Activated B cell treated with CpG ODN at 0.5 μM for 24 hours (primary cell): Measurements from ENCODE around the gene RIT1. TPM values are rescaled to one million over a fixed set of nuclear protein-coding genes. Genes with fewer than 3 reads are reported as not detected.

ENCODE experiments used
- ATAC-seq: fragments of 200-7000 bp; cut with Tn5 transposase; one replicate; pipeline ENCODE4 v1.10.0; 2021; ENCODE audit warnings: low read depth, mild to moderate bottlenecking, moderate library complexity
- CTCF ChIA-PET: fragments of 350-600 bp; sonication (Branson Sonifier 250); formaldehyde crosslinking; loops from one replicate; lab custom pipeline; 2021; ENCODE audit warnings: antibody characterized with exemption; lab: Charles Lee
- POLR2A ChIA-PET: fragments of 350-600 bp; sonication (Branson Sonifier 250); formaldehyde crosslinking; loops from one replicate; lab custom pipeline; 2021; ENCODE audit warnings: antibody characterized with exemption; lab: Charles Lee
- DNase-seq: peaks from one replicate; pipeline ENCODE4 v3.0.0; 2022
- H3K27ac Mint-ChIP-seq: one replicate; pipeline ENCODE4 v1.8.0; 2020; ENCODE audit warnings: mixed read lengths
- H3K27me3 Mint-ChIP-seq: one replicate; pipeline ENCODE4 v1.8.0; 2021; ENCODE audit warnings: mixed read lengths
- H3K36me3 Mint-ChIP-seq: one replicate; pipeline ENCODE4 v1.8.0; 2021; ENCODE audit warnings: low read depth, mixed read lengths
- H3K4me1 Mint-ChIP-seq: one replicate; pipeline ENCODE4 v1.8.0; 2021; ENCODE audit warnings: mixed read lengths
- H3K4me3 Mint-ChIP-seq: one replicate; pipeline ENCODE4 v1.8.0; 2020; ENCODE audit warnings: mild to moderate bottlenecking, mixed read lengths
- H3K9me3 Mint-ChIP-seq: one replicate; pipeline ENCODE4 v1.8.0; 2020; ENCODE audit warnings: mixed read lengths
- intact Hi-C: fragments of 100-400 bp; cut with micrococcal nuclease; formaldehyde crosslinking; loops from one replicate; pipeline ENCODE4 v1.15.1; 2024
- total RNA-seq: library from RNA; stranded (reverse); gene quantifications from 2 replicates; pipeline ENCODE4 v1.2.3, GENCODE V29; 2022
- TF ChIP-seq, protein P1 (sequence below): fragments of 200-600 bp; IDR thresholded peaks from one replicate; pipeline ENCODE4 v1.8.0; 2022; ENCODE audit warnings: antibody characterized with exemption, mild to moderate bottlenecking

Gene RIT1
- total RNA-seq, 1 donor from 2014 or later: 38.6 TPM

DNA sequence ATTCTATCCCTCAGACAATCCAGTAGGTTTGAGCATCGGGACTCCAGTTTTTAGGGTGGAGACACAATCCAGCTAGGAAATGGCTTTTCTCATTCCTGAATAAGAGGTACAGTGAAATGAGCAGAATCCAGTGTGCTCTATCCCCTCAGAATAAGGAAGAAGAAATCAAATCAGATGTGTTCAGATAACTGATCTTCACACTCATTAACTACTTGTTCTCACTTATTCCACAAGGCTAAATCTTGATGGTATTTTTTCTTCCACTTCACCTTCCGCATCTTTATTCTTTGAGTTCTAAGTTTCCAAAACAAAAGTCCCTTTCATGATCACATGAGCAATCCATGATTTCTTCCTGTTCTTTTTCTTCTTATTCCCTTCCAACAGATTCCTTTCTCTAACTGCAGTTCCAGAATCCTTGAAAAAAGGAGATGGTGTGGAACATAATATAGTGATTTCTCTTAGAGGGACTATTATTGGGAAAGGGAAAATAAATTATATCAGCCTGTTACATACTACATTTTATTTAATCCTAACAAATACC is 50.1 kb downstream of the RIT1 start:
- no peak for DNase-seq
- TF ChIP-seq, protein P1, sequence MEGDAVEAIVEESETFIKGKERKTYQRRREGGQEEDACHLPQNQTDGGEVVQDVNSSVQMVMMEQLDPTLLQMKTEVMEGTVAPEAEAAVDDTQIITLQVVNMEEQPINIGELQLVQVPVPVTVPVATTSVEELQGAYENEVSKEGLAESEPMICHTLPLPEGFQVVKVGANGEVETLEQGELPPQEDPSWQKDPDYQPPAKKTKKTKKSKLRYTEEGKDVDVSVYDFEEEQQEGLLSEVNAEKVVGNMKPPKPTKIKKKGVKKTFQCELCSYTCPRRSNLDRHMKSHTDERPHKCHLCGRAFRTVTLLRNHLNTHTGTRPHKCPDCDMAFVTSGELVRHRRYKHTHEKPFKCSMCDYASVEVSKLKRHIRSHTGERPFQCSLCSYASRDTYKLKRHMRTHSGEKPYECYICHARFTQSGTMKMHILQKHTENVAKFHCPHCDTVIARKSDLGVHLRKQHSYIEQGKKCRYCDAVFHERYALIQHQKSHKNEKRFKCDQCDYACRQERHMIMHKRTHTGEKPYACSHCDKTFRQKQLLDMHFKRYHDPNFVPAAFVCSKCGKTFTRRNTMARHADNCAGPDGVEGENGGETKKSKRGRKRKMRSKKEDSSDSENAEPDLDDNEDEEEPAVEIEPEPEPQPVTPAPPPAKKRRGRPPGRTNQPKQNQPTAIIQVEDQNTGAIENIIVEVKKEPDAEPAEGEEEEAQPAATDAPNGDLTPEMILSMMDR: no peak
- Mint-ChIP-seq H3K4me1 (peaks cover 42% of the 10 kb centered on the region), H3K27me3 (peaks cover 2% of the 10 kb centered on the region), H3K9me3 (no peaks in the 10 kb centered on the region), H3K27ac (no peak overlapping the region), H3K36me3 (peaks cover 5% of the 10 kb centered on the region), H3K4me3 (no peak overlapping the region)
- ChIA-PET CTCF (no interaction called here), POLR2A (no interaction called here)
- ATAC-seq: no peak
- intact Hi-C loops: no loop called here

DNA sequence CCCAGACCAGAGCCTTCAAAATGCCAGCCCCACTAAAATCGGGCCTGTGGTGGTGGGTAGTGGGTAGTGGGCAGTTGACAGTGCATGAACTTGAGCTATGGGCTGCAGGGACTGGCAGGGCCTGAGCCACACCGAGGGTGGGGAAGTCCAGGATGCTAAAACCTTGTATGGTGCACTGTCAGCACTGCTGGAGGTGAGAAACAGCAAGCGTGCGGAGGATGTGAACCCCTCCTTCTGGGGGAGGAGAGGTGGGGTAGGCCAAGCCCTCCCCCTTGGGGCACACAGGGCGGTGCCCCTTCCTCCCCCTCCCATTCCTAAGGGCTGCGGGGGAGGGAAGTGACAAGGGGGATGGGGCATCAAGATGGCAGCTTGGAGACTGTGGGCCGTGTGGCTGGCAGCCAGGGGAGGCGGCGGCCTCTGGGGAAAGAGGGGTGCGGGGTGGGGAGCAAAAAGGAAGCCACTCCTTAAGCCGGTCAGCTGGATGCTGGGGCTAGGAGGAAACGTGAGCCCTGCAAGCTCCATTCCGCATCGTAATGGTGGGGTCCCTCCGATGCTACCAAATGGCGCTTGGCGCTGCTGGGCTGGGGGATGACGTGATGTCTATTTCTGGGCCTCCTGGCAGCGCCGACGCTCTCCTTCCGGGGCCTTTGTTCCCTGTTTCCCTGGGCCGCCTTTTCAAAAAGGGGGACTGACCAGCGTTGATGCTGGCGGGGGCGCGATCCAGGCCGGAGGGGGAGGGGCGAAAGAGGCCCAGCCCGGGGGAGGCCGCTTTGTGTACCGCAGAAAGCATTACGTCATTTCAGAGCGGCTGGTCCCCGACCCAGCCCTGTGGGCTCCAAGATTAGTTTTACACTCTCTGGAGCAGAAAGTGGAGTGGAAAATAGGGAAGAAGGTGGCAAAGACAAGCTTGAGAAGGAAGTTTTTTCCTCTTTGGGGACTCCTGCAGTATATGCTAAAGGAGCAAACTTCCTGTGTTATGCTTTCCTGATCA is 51.0 kb downstream of the RIT1 start:
- peaks cover 2% of the 10 kb centered on the region for H3K27me3 Mint-ChIP-seq
- ChIA-PET POLR2A (interaction anchor here (0.5 to 1.8 kb wide), 9 partner anchors 48 to 536 kb away, joined by 3 to 5 read pairs (median 3); partner anchors contain the start of genes ARHGEF2 and PMF1), CTCF (no interaction called here)
- peaks cover 7% of the 10 kb centered on the region for H3K36me3 Mint-ChIP-seq
- peak overlapping the region; percentile 94 for H3K27ac Mint-ChIP-seq
- ATAC-seq (no peak), DNase-seq (peak; percentile 32)
- H3K4me3 Mint-ChIP-seq: peak overlapping the region; percentile 98
- H3K4me1 Mint-ChIP-seq: peaks cover 48% of the 10 kb centered on the region
- intact Hi-C loops: loop anchor here (1.0 kb wide), 3 partner anchors 51 to 194 kb away; partner anchors contain the start of genes KHDC4, LAMTOR2 and RIT1
- TF ChIP-seq, protein P1: no peak
- no peaks in the 10 kb centered on the region for H3K9me3 Mint-ChIP-seq

DNA sequence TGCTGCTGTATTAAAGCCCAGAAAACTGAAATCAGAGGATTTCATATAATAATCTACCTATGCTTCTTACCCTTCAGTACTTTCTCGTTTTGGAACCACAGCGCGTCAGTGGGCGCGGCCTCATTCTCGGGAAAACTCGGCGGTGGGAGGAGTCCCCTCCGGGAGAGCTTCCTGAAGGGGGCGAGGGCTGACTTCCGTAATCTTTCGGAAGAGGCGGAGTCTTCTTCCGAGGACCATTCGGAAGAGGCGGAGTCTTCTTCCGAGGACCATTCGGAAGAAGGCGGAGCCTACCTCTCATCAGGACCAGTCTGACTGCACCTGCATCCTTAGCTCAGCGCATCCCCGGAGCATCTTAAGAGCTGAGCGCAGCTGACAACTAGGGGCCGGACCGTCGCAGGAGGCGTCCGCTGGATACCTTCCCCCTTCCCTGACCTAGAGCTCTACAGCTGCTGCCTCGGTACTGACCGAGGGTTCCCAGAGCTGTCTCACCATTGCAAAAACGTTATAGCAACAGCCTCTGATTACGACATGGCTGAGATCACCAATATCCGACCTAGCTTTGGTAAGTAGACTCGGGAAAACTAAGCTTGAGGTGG is 51.8 kb downstream of the RIT1 start, which contains the start of gene SYT11:
Gene SYT11, plus strand, starts transcription at position 334 of the 596 bp plus-strand sequence. Its CDS starts 195 bp downstream, at position 529.
- Mint-ChIP-seq H3K27me3 (peaks cover 2% of the 10 kb centered on the region), H3K27ac (peak within 1 kb of the TSS; percentile 97), H3K9me3 (no peaks in the 10 kb centered on the region), H3K4me1 (peaks cover 49% of the 10 kb centered on the region), H3K4me3 (peak within 1 kb of the TSS; percentile 98), H3K36me3 (peaks cover 14% of the 10 kb centered on the region)
- TF ChIP-seq, protein P1: no peak
- POLR2A ChIA-PET: interaction anchor here (0.5 to 1.8 kb wide), 12 partner anchors 23 to 535 kb away, joined by 3 to 5 read pairs (median 3); partner anchors contain the start of genes ARHGEF2 and PMF1
- DNase-seq (peak; percentile 82), ATAC-seq (peak; percentile 91)
- intact Hi-C loops: loop anchor here (1.0 kb wide), 3 partner anchors 52 to 195 kb away; partner anchors contain the start of genes KHDC4, LAMTOR2 and RIT1
- CTCF ChIA-PET: no interaction called here

DNA sequence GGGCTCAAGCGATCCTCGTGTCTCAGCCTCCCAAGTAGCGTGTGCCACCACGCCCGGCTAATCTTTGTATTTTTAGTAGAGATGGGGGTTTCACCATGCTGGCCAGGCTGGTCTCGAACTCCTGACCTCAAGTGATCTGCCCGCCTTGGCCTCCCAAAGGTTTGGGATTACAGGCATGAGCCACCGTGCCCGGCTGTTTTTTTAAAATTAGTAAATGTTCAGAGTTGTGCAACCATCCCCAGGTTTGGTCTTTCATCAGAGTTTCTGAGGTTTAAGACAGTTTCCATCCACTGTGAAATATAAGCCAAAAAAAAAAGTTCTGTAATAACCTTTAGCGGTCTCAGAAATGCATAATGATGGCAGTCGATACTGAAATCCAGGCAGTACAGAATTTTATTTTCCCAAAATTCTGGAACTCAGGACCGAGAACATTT is 52.3 kb downstream of the RIT1 start:
- DNase-seq: no peak
- ChIA-PET POLR2A (interaction anchor here (0.6 to 1.8 kb wide), 11 partner anchors 14 to 666 kb away, joined by 3 to 5 read pairs (median 3); partner anchors contain the start of genes ARHGEF2 and PMF1), CTCF (no interaction called here)
- TF ChIP-seq, protein P1: no peak
- Mint-ChIP-seq H3K4me1 (peaks cover 49% of the 10 kb centered on the region), H3K27ac (peak overlapping the region; percentile 94), H3K27me3 (peaks cover 2% of the 10 kb centered on the region), H3K9me3 (no peaks in the 10 kb centered on the region), H3K4me3 (peak overlapping the region; percentile 98), H3K36me3 (peaks cover 16% of the 10 kb centered on the region)
- peak; percentile 8 for ATAC-seq
- intact Hi-C loops: loop anchor here (1.0 kb wide), 3 partner anchors 52 to 195 kb away; partner anchors contain the start of genes KHDC4, LAMTOR2 and RIT1
